HepG2 (cell line): Measurements from ENCODE around the gene CTSA. TPM values are rescaled to one million over a fixed set of nuclear protein-coding genes. Genes with fewer than 3 reads are reported as not detected.
A peak's percentile ranks its signal among the peaks of the same experiment; 100 is the strongest.

Experiments
- CAMTA2 ChIP-seq: sonication (generic); formaldehyde crosslinking; IDR thresholded peaks from 2 replicates; pipeline ENCODE4 v1.4.0; 2020; ENCODE audit warnings: mild to moderate bottlenecking, missing genetic modification reagents, borderline replicate concordance
- ETV5 ChIP-seq: IDR thresholded peaks from 2 replicates; pipeline ENCODE4 v1.6.1; 2018; ENCODE audit warnings: missing biosample characterization, missing genetic modification reagents, inconsistent platforms, borderline replicate concordance
- HNF1A ChIP-seq, 2 experiments: sonication (generic) in 1 of 2; formaldehyde crosslinking in 1 of 2; IDR thresholded peaks; 2 replicates each; pipeline versions ENCODE4 v1.4.0 to v1.6.1; 2016 to 2020; ENCODE audit warnings: borderline replicate concordance in 1 of 2, low read depth in 1 of 2, mild to moderate bottlenecking in 1 of 2, missing genetic modification reagents in 1 of 2
- NCOA5 ChIP-seq: sonication (generic); formaldehyde crosslinking; IDR thresholded peaks from 2 replicates; pipeline ENCODE4 v1.4.0; 2020; ENCODE audit warnings: missing genetic modification reagents
- RELA ChIP-seq: sonication (generic); formaldehyde crosslinking; IDR thresholded peaks from 2 replicates; pipeline ENCODE4 v1.4.0; 2020; ENCODE audit warnings: missing genetic modification reagents
- SNAPC4 ChIP-seq: sonication (generic); formaldehyde crosslinking; IDR thresholded peaks from 2 replicates; pipeline ENCODE4 v1.4.0; 2020; ENCODE audit warnings: mild to moderate bottlenecking, missing genetic modification reagents
- SRSF1 ChIP-seq: fragments of 200-400 bp; formaldehyde crosslinking; optimal IDR thresholded peaks from 2 replicates; pipeline ENCODE3; 2017; ENCODE audit warnings: mild to moderate bottlenecking, low read depth, low read length, moderate library complexity
- USF2 ChIP-seq, 2 experiments: sonication (generic) in 1 of 2; formaldehyde crosslinking in 1 of 2; IDR thresholded peaks; 2 replicates each; pipeline versions ENCODE4 v1.5.1 to v1.6.1; 2011 to 2020; ENCODE audit warnings: borderline replicate concordance in 1 of 2, low read depth in 1 of 2, low read length in 1 of 2, mild to moderate bottlenecking in 1 of 2, missing genetic modification reagents in 1 of 2, moderate library complexity in 1 of 2
- ZBTB8A ChIP-seq: sonication (generic); formaldehyde crosslinking; IDR thresholded peaks from 2 replicates; pipeline ENCODE4 v1.4.0; 2020; ENCODE audit warnings: mild to moderate bottlenecking, low read depth, missing genetic modification reagents, borderline replicate concordance
- ZNF12 ChIP-seq: sonication (generic); formaldehyde crosslinking; IDR thresholded peaks from 2 replicates; pipeline ENCODE4 v1.5.0; 2020; ENCODE audit warnings: missing genetic modification reagents
- ZNF331 ChIP-seq: sonication (generic); formaldehyde crosslinking; IDR thresholded peaks from 2 replicates; pipeline ENCODE4 v1.4.0; 2020; ENCODE audit warnings: missing genetic modification reagents
- ZNF414 ChIP-seq: sonication (generic); formaldehyde crosslinking; IDR thresholded peaks from 2 replicates; pipeline ENCODE4 v1.5.0; 2020; ENCODE audit warnings: missing genetic modification reagents
- ZNF605 ChIP-seq: sonication (generic); formaldehyde crosslinking; IDR thresholded peaks from 2 replicates; pipeline ENCODE4 v1.8.0; 2022; ENCODE audit warnings: mild to moderate bottlenecking, missing genetic modification reagents
- polyA plus RNA-seq, 8 experiments: library from polyadenylated mRNA; depleted of rRNA in 3 of 8; stranded (reverse) in 7 of 8; unstranded in 1 of 8; fragments of >200 nt; fragmentation: Illumina TruSeq in 4 of 8; extraction: Trizol in 4 of 8; gene quantifications; 2 replicates each; pipeline versions ENCODE4 v1.2.1 to v1.2.3, GENCODE V29; 2011 to 2016; ENCODE audit warnings: low read depth in 4 of 8, missing spikeins in 1 of 8, mixed read lengths in 1 of 8; ENCODE audit not compliant: insufficient read depth in 1 of 8
- total RNA-seq, 5 experiments: library from RNA; depleted of rRNA; stranded (reverse); fragments of >200 nt; fragmentation: Illumina TruSeq; extraction: Trizol; gene quantifications; 2 replicates each; pipeline ENCODE4 v1.2.3, GENCODE V29; 2016; ENCODE audit warnings: low read depth in 1 of 5

Gene CTSA
- total and polyA plus RNA-seq, 2 of the 13 experiments (the other 11 are each of a cell fraction or from before 2014, with no cell fraction given) = 202 to 231 TPM

DNA sequence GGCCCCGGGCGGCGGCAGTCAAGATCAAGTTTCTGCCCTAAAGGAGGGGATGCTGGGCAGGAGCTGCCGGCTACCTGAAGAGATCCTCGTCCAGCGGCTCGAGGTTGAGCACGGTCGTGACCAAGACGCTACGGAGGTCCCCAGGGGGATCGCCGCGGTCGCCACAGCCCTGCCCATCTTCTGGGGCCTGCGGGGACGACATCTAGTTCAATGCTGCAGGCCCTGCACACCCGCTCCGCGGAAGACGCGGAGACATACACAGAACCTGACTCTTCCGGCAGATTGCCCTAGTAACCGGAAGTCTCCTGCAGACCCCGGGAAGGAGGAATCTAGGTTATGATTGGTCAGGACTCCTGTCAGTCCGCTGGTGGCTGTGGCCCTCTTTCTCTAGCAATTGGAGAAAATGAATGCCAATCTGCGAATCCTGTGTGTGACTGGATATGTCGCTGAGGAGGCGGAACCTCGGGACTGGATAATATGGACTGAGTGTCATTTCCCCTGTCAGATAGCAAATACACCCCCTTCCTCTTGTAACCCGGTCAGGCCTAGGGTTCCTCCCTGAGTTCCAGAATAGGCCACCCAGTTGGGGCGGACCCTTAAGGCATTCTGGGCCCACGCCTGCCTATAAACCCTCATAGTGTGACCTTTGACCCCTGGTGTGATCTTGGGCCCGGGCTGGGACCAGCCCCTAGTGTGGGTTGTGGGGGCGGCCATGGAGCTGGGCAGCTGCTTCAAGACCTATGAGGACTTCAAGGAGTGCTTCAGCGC lies 33.8 kb upstream of the CTSA start, which contains the start of the genes ACOT8 and ZSWIM3 (continued):
- TF ChIP-seq SNAPC4 (CRISPR knock-in tag) (peak; percentile 79), ETV5 (CRISPR knock-in tag) (peak; percentile 94), ZNF605 (CRISPR knock-in tag) (peak; percentile 86; the same call in 1 of the 2 replicates), SRSF1 (peak; percentile 17), ZNF331 (CRISPR knock-in tag) (peak; percentile 77), HNF1A (IDR thresholded peaks at IDR 0.05; ENCODE audit: low read depth) (no peak), HNF1A (CRISPR knock-in tag; IDR thresholded peaks at IDR 0.05; ENCODE audit: borderline replicate concordance) (no peak; the same call in 1 of the 2 replicates), ZBTB8A (CRISPR knock-in tag) (peak; percentile 75; the same call in 1 of the 2 replicates), USF2 (IDR thresholded peaks at IDR 0.05; ENCODE audit: low read depth, low read length) (no peak), USF2 (CRISPR knock-in tag; IDR thresholded peaks at IDR 0.05; ENCODE audit: borderline replicate concordance) (no peak; the same call in 1 of the 2 replicates), CAMTA2 (0 out of 2 replicates have a peak, but pooled peaks have one; percentile 66), ZNF12 (CRISPR knock-in tag) (peak; percentile 75), ZNF414 (no peak; the same call in 1 of the 2 replicates), NCOA5 (CRISPR knock-in tag) (peak; percentile 37; the same call in 1 of the 2 replicates), RELA (CRISPR knock-in tag) (peak; percentile 56; the same call in 1 of the 2 replicates)
